GM21390 (cell line): ENCODE measurements around the gene SPANXN2.
"Not testable (repeated sequence)": the region's sequence is repeated elsewhere in the genome, so short reads cannot be mapped to it uniquely, and the experiment has no call there.

Source experiments
- ATAC-seq: cut with Tn5 transposase; IDR thresholded peaks from one replicate; pipeline ENCODE4 v1.9.1; 2021; ENCODE audit not compliant: unreplicated experiment

The SPANXN2 gene

GRCh38 chrX:143720652-143721051 is at the start of gene SPANXN2:
Gene SPANXN2 (minus strand): TSS chrX:143720752. CDS start chrX:143720668, 84 bp downstream.
- ATAC-seq, result not testable (repeated sequence)

- no peak for ATAC-seq
These were observed 48.4 kb upstream of the SPANXN2 start for GRCh38 chrX:143768976-143769375.

- not testable (repeated sequence) for ATAC-seq
These were observed 47.2 kb upstream of the SPANXN2 start for GRCh38 chrX:143767789-143768188.

GRCh38 chrX:143757887-143758286 is 37.3 kb upstream of the SPANXN2 start:
- ATAC-seq, result no peak

GRCh38 chrX:143757375-143757774 is 36.8 kb upstream of the SPANXN2 start:
- ATAC-seq, result no peak

GRCh38 chrX:143754183-143754582 is 33.6 kb upstream of the SPANXN2 start:
- ATAC-seq, result no peak

GRCh38 chrX:143733866-143734265 is 13.3 kb upstream of the SPANXN2 start:
- ATAC-seq, result no peak

- ATAC-seq, result no peak
These were observed 5.7 kb upstream of the SPANXN2 start for GRCh38 chrX:143726296-143726695.

GRCh38 chrX:143701460-143701859 is 19.1 kb downstream of the SPANXN2 start:
- no peak for ATAC-seq

GRCh38 chrX:143694885-143695284 is 25.7 kb downstream of the SPANXN2 start:
- no peak for ATAC-seq

GRCh38 chrX:143683486-143683885 is 37.1 kb downstream of the SPANXN2 start:
- ATAC-seq, result no peak

GRCh38 chrX:143674926-143675325 is 45.6 kb downstream of the SPANXN2 start:
- ATAC-seq, result no peak

- ATAC-seq, result no peak
These were observed 51.2 kb downstream of the SPANXN2 start for GRCh38 chrX:143669395-143669794.

GRCh38 chrX:143664302-143664701 is 56.2 kb downstream of the SPANXN2 start:
- ATAC-seq, result no peak

GRCh38 chrX:143663755-143664154 is 56.8 kb downstream of the SPANXN2 start:
- no peak for ATAC-seq
